Liver (tissue), 9 donors: ENCODE results near the gene RGP1. TPM values are rescaled to one million over a fixed set of nuclear protein-coding genes. Genes with fewer than 3 reads are reported as not detected.
A peak's percentile ranks its signal among the peaks of the same experiment; 100 is the strongest.

Source experiments
- DNase-seq: peaks from one replicate; pipeline ENCODE4 v3.0.0-alpha.2; 2017; ENCODE audit warnings: low spot score
- H3K27ac ChIP-seq, 2 donors: one replicate each; pipeline ENCODE4 v1.7.0; 2013; ENCODE audit warnings: inconsistent platforms in 2 of 2, low read length in 2 of 2, control low read depth in 1 of 2, low read depth in 1 of 2, mild to moderate bottlenecking in 1 of 2
- H3K27me3 ChIP-seq, 4 donors: one replicate each; pipeline versions ENCODE4 v1.6.1 to v1.7.0; 2013; ENCODE audit warnings: low read length in 3 of 4, inconsistent platforms in 1 of 4, mild to moderate bottlenecking in 1 of 4, moderate library complexity in 1 of 4; ENCODE audit not compliant: control insufficient read depth in 4 of 4, insufficient read depth in 4 of 4
- H3K36me3 ChIP-seq, 4 donors: one replicate each; pipeline versions ENCODE4 v1.6.1 to v1.7.0; 2013; ENCODE audit warnings: low read length in 3 of 4, mild to moderate bottlenecking in 3 of 4, low read depth in 1 of 4, moderate library complexity in 1 of 4; ENCODE audit not compliant: control insufficient read depth in 4 of 4, insufficient read depth in 3 of 4
- H3K4me1 ChIP-seq, 4 donors: one replicate each; pipeline versions ENCODE4 v1.6.1 to v1.7.0; 2013; ENCODE audit warnings: low read length in 3 of 4, mild to moderate bottlenecking in 3 of 4, moderate library complexity in 1 of 4; ENCODE audit not compliant: control insufficient read depth in 4 of 4, insufficient read depth in 4 of 4
- H3K4me3 ChIP-seq, 3 donors: one replicate each; pipeline versions ENCODE4 v1.6.1 to v1.7.0; 2013; ENCODE audit warnings: low read length in 3 of 3, control low read depth in 1 of 3, low read depth in 1 of 3, mild to moderate bottlenecking in 1 of 3
- H3K9ac ChIP-seq, 2 donors: one replicate each; pipeline ENCODE4 v1.7.0; 2013; ENCODE audit warnings: low read length in 2 of 2, mild to moderate bottlenecking in 2 of 2, moderate library complexity in 2 of 2, control low read depth in 1 of 2, low read depth in 1 of 2
- H3K9me3 ChIP-seq, 4 donors: one replicate each; pipeline versions ENCODE4 v1.6.1 to v1.7.0; 2013; ENCODE audit warnings: low read length in 3 of 4; ENCODE audit not compliant: control insufficient read depth in 4 of 4
- EGR1 ChIP-seq, 2 donors: IDR thresholded peaks; 2 replicates each; pipeline ENCODE4 v1.6.1; 2016 to 2018; ENCODE audit warnings: antibody characterized with exemption in 2 of 2, low read depth in 2 of 2
- FOXA1 ChIP-seq: IDR thresholded peaks from 2 replicates; pipeline ENCODE4 v1.6.1; 2016; ENCODE audit warnings: antibody characterized with exemption
- FOXA2 ChIP-seq: IDR thresholded peaks from 2 replicates; pipeline ENCODE4 v1.6.1; 2016; ENCODE audit warnings: antibody characterized with exemption
- GABPA ChIP-seq, 2 donors: IDR thresholded peaks in 1 of 2; conservative IDR thresholded peaks in 1 of 2; 2 replicates each; pipeline ENCODE4 v1.6.1; 2016; ENCODE audit warnings: antibody characterized with exemption in 2 of 2, mild to moderate bottlenecking in 1 of 2, moderate library complexity in 1 of 2
- HNF4A ChIP-seq, 2 donors: conservative IDR thresholded peaks; 2 replicates each; pipeline ENCODE4 v1.6.1; 2016; ENCODE audit warnings: antibody characterized with exemption in 2 of 2, mild to moderate bottlenecking in 2 of 2
- HNF4G ChIP-seq: IDR thresholded peaks from 2 replicates; pipeline ENCODE4 v1.6.1; 2016; ENCODE audit warnings: antibody characterized with exemption
- JUND ChIP-seq, 2 donors: IDR thresholded peaks; 2 replicates each; pipeline ENCODE4 v1.6.1; 2016; ENCODE audit warnings: antibody characterized with exemption in 2 of 2
- NR2F2 ChIP-seq: IDR thresholded peaks from 2 replicates; pipeline ENCODE4 v1.6.1; 2016; ENCODE audit warnings: antibody characterized with exemption
- RAD21 ChIP-seq, 2 donors: IDR thresholded peaks; 2 replicates each; pipeline ENCODE4 v1.6.1; 2016; ENCODE audit warnings: antibody characterized with exemption in 2 of 2, mild to moderate bottlenecking in 2 of 2
- RXRA ChIP-seq, 2 donors: IDR thresholded peaks; 2 replicates each; pipeline ENCODE4 v1.6.1; 2017 to 2018; ENCODE audit warnings: antibody characterized with exemption in 2 of 2, mild to moderate bottlenecking in 1 of 2
- SP1 ChIP-seq: IDR thresholded peaks from 2 replicates; pipeline ENCODE4 v1.6.1; 2018; ENCODE audit warnings: antibody characterized with exemption, mild to moderate bottlenecking
- TAF1 ChIP-seq: conservative IDR thresholded peaks from 2 replicates; pipeline ENCODE4 v1.6.1; 2016; ENCODE audit warnings: antibody characterized with exemption, mild to moderate bottlenecking
- WGBS: extraction: QIAGEN DNeasy Blood & Tissue Kit; methylation state at CpG from one replicate; pipeline ENCODE4 v1.1.7; 2013; 5-methylcytosine and 5-hydroxymethylcytosine counted together
- polyA plus RNA-seq, 2 donors: library from polyadenylated mRNA; stranded (reverse) in 1 of 2; unstranded in 1 of 2; fragments of 200-250 nt in 1 of 2; fragments of >200 nt in 1 of 2; fragmentation: Nextera tagmentation in 1 of 2; extraction: Ambion mirVana in 1 of 2; gene quantifications; one replicate each; pipeline versions ENCODE4 v1.2.1 to v1.2.3, GENCODE V29; 2013 to 2015
- total RNA-seq, 2 donors: library from RNA; depleted of rRNA; stranded (reverse); fragments of >200 nt; gene quantifications; one replicate each; pipeline ENCODE4 v1.2.3, GENCODE V29; 2014
- TF ChIP-seq, protein P1 (sequence below): IDR thresholded peaks from 2 replicates; pipeline ENCODE4 v1.6.1; 2016; ENCODE audit warnings: antibody characterized with exemption, mild to moderate bottlenecking
- TF ChIP-seq, protein P2 (sequence below): IDR thresholded peaks from 2 replicates; pipeline ENCODE4 v1.6.1; 2016; ENCODE audit warnings: antibody characterized with exemption
- TF ChIP-seq, protein P3 (sequence below): IDR thresholded peaks from 2 replicates; pipeline ENCODE4 v1.6.1; 2016; ENCODE audit warnings: antibody characterized with exemption
- TF ChIP-seq, protein P4 (sequence below): fragments of 150-350 bp; IDR thresholded peaks from 2 replicates; pipeline ENCODE4 v1.5.1; 2017; ENCODE audit warnings: improper control_type of control experiment, low read depth, low read length; ENCODE audit not compliant: missing input control
- donor health status: healthy.
- donor health status: healthy.
- donor health status: healthy.
- donor health status: healthy.
- donor health status: healthy.

RGP1 gene
- total and polyA plus RNA-seq, 4 donors = 2.6 to 10.7 (median 5.9) TPM

DNA sequence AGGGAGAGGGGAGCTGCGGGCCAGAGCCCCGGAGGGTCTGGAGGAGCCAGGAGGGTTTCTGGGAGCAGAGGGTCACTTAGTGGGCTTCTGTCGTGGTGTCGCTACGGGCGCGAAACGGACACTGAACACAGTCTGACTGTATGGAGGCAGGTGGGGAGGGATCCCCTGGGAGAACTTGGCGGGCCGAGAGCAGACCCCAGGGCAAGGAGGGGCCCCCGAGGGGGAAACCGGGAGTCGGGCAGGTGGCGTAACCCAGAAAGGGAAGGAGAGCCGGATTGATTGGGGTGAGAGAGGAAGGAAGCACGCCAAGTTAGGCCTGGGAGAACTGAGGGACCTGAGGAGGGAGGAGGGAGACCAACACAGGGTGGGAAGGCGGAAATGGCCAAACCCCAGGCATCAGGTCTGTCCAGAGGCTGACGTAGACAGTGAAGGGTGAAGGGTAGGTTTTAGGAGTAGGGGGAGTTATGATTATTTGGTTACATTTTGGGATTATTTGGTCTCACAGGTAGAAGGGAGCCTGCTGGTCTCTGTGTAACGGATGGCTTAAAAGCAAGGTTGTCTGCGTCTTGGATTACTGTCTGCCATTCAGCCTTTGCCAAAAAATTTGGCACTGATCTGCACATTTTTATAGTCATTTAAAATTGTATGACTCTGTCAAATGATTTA, 8.3 kb downstream of the RGP1 start:
- TF ChIP-seq SP1 = no peak
- no peak for TF ChIP-seq JUND (IDR thresholded peaks at IDR 0.05)
- TF ChIP-seq, protein P1, sequence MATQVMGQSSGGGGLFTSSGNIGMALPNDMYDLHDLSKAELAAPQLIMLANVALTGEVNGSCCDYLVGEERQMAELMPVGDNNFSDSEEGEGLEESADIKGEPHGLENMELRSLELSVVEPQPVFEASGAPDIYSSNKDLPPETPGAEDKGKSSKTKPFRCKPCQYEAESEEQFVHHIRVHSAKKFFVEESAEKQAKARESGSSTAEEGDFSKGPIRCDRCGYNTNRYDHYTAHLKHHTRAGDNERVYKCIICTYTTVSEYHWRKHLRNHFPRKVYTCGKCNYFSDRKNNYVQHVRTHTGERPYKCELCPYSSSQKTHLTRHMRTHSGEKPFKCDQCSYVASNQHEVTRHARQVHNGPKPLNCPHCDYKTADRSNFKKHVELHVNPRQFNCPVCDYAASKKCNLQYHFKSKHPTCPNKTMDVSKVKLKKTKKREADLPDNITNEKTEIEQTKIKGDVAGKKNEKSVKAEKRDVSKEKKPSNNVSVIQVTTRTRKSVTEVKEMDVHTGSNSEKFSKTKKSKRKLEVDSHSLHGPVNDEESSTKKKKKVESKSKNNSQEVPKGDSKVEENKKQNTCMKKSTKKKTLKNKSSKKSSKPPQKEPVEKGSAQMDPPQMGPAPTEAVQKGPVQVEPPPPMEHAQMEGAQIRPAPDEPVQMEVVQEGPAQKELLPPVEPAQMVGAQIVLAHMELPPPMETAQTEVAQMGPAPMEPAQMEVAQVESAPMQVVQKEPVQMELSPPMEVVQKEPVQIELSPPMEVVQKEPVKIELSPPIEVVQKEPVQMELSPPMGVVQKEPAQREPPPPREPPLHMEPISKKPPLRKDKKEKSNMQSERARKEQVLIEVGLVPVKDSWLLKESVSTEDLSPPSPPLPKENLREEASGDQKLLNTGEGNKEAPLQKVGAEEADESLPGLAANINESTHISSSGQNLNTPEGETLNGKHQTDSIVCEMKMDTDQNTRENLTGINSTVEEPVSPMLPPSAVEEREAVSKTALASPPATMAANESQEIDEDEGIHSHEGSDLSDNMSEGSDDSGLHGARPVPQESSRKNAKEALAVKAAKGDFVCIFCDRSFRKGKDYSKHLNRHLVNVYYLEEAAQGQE = no peak
- no peak for TF ChIP-seq RXRA (IDR thresholded peaks at IDR 0.05)
- no peak for TF ChIP-seq GABPA (IDR thresholded peaks at IDR 0.05 in 1 of 2, conservative IDR thresholded peaks at IDR 0.05 in 1 of 2)
- Histone ChIP-seq H3K36me3 (peaks cover 10 to 23% (median 19%) of the 10 kb centered on the region in 4 donors), H3K4me3 (peak overlapping the region; percentile 72 to 87 (median 78)), H3K9me3 (no peaks in the 10 kb centered on the region), H3K4me1 (peaks cover 7 to 24% (median 12%) of the 10 kb centered on the region in 4 donors), H3K27ac (peak overlapping the region; percentile 82 to 98), H3K9ac (peak overlapping the region; percentile 73 to 79), H3K27me3 (no peaks in the 10 kb centered on the region)
- 2% methylated on average over 20 of the region's 20 CpGs for WGBS
- DNase-seq = peak; percentile 54

DNA sequence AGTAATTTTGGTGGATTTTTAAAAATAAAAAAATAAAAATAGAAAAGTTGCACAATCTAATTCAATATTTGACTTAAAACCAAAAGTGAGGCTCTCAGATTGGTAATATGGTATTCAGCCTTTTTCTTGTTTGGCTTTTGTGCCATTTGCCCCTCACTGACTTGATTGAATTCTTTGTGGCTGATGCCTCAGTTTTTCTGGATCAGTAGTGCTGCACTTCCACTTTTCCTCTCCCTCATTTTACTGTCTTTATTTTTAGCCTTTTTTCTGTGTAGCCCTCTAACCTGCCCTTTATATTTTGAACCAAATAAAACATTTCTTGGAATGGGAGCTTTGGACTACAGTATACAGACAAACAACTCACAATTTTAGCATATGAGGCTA, 8.8 kb downstream of the RGP1 start:
- H3K4me3 ChIP-seq = peak overlapping the region in 1 of 3 donors; percentile 44
- H3K27me3 ChIP-seq = no peaks in the 10 kb centered on the region
- peaks cover 6 to 18% (median 14%) of the 10 kb centered on the region in 4 donors for H3K36me3 ChIP-seq
- no peaks in the 10 kb centered on the region for H3K9me3 ChIP-seq
- DNase-seq = no peak
- TF ChIP-seq, protein P2, sequence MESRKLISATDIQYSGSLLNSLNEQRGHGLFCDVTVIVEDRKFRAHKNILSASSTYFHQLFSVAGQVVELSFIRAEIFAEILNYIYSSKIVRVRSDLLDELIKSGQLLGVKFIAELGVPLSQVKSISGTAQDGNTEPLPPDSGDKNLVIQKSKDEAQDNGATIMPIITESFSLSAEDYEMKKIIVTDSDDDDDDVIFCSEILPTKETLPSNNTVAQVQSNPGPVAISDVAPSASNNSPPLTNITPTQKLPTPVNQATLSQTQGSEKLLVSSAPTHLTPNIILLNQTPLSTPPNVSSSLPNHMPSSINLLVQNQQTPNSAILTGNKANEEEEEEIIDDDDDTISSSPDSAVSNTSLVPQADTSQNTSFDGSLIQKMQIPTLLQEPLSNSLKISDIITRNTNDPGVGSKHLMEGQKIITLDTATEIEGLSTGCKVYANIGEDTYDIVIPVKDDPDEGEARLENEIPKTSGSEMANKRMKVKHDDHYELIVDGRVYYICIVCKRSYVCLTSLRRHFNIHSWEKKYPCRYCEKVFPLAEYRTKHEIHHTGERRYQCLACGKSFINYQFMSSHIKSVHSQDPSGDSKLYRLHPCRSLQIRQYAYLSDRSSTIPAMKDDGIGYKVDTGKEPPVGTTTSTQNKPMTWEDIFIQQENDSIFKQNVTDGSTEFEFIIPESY = no peak
- no peak for TF ChIP-seq FOXA1
- H3K27ac ChIP-seq = peak overlapping the region; percentile 82 to 98
- H3K9ac ChIP-seq = peak overlapping the region in 1 of 2 donors; percentile 73
- peaks cover 7 to 24% (median 12%) of the 10 kb centered on the region in 4 donors for H3K4me1 ChIP-seq

DNA sequence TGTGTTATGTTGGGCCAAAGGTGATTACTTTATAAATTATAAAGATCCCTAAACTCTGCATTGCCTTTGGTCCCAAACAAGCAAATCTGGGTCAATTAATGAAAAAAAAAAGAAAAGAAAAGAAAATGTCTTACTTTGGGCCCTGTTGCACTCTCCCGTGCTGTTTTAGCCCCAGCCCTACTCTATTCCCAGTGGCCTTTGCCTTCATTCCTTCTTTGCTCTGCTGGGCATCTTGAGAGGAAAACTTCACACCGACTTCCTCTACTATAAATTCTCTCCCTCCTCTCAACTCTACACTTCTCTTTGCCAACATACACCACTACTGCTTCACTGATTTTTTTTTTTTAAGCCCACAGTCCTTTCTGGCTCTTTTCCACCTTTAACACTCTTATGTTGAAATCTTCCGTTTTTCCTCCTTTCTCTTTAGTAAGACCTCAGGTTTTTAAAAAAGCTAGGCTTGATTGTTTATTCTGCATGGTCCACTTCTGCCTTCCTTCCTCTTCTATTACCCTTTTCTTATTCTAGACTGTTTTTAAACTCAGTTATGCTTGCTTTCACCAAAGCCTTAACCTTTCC, 9.5 kb downstream of the RGP1 start:
- H3K4me1 ChIP-seq = peaks cover 7 to 24% (median 12%) of the 10 kb centered on the region in 4 donors
- DNase-seq = no peak
- no peak overlapping the region for H3K9ac ChIP-seq
- WGBS = 57% methylated on average over 3 of the region's 3 CpGs
- H3K9me3 ChIP-seq = no peaks in the 10 kb centered on the region
- H3K27ac ChIP-seq = peak overlapping the region in 1 of 2 donors; percentile 98
- H3K27me3 ChIP-seq = no peaks in the 10 kb centered on the region
- peaks cover 3 to 11% (median 8%) of the 10 kb centered on the region in 4 donors for H3K36me3 ChIP-seq
- H3K4me3 ChIP-seq = no peak overlapping the region
- TF ChIP-seq JUND (IDR thresholded peaks at IDR 0.05) (no peak), HNF4G (no peak), SP1 (no peak), EGR1 (IDR thresholded peaks at IDR 0.05; ENCODE audit: low read depth in 2 of 2) (no peak), RAD21 (IDR thresholded peaks at IDR 0.05) (no peak), RXRA (IDR thresholded peaks at IDR 0.05) (no peak), FOXA1 (no peak), FOXA2 (no peak), GABPA (IDR thresholded peaks at IDR 0.05 in 1 of 2, conservative IDR thresholded peaks at IDR 0.05 in 1 of 2) (no peak), HNF4A (conservative IDR thresholded peaks at IDR 0.05) (no peak), NR2F2 (no peak), TAF1 (no peak)
- TF ChIP-seq, protein P3, sequence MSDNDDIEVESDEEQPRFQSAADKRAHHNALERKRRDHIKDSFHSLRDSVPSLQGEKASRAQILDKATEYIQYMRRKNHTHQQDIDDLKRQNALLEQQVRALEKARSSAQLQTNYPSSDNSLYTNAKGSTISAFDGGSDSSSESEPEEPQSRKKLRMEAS = no peak
- TF ChIP-seq, protein P2 = no peak
- TF ChIP-seq, protein P4, sequence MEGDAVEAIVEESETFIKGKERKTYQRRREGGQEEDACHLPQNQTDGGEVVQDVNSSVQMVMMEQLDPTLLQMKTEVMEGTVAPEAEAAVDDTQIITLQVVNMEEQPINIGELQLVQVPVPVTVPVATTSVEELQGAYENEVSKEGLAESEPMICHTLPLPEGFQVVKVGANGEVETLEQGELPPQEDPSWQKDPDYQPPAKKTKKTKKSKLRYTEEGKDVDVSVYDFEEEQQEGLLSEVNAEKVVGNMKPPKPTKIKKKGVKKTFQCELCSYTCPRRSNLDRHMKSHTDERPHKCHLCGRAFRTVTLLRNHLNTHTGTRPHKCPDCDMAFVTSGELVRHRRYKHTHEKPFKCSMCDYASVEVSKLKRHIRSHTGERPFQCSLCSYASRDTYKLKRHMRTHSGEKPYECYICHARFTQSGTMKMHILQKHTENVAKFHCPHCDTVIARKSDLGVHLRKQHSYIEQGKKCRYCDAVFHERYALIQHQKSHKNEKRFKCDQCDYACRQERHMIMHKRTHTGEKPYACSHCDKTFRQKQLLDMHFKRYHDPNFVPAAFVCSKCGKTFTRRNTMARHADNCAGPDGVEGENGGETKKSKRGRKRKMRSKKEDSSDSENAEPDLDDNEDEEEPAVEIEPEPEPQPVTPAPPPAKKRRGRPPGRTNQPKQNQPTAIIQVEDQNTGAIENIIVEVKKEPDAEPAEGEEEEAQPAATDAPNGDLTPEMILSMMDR = no peak
